Stimulated activated CD4-positive, alpha-beta T cell treated with anti-CD3 and anti-CD28 coated beads, TNF-alpha, amount 100 ng/mL, for 24 hours (primary cell): Measurements from ENCODE around the gene VWDE.

ENCODE experiments used
- DNase-seq, 3 experiments: peaks; one replicate each; pipeline ENCODE4 v3.0.0-alpha.2; 2020; ENCODE audit warnings: low read depth in 3 of 3

Gene VWDE

GRCh38 chr7:12328888-12329770, 74.5 kb downstream of the VWDE start:
- no peak for DNase-seq

GRCh38 chr7:12327922-12328321, 75.7 kb downstream of the VWDE start:
- DNase-seq = no peak

GRCh38 chr7:12325646-12326045, 78.0 kb downstream of the VWDE start:
- no peak for DNase-seq

DNA sequence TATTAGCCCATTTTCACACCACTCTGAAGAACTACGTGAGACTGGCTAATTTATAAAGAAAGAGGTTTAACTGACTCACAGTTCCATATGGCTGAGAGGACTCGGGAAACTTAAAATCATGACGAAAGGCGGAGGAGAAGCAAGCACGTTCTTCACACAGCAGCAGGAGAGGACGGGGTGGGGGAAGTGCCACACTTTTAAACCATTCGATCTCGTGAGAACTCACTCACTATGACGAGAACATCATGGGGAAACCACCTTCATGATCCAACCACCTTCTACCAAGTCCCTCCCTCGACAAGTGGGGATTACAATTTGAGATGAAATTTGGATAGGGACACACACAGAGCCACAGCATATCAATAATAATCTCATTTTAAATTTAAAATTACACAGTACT, 80.2 kb downstream of the VWDE start:
- no peak for DNase-seq

DNA sequence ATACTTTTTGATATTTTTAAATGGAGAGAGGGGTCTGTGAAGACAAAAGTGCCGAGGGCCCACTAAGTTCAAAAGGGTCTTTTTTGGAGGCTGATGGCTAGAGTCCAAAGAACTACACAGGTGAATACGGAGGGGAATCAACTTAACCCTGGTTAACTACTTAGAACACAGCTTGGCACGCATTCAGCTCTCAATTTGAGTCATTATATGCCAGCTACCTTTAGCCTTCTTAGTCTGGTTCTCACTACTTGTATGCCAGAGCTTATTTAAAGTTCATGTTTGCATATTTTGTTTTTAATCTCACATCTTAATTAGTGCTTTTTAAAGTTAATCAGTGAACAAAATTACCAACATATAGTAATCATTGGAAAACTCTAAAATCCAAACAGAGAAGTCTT, 80.8 kb downstream of the VWDE start:
- DNase-seq = no peak

DNA sequence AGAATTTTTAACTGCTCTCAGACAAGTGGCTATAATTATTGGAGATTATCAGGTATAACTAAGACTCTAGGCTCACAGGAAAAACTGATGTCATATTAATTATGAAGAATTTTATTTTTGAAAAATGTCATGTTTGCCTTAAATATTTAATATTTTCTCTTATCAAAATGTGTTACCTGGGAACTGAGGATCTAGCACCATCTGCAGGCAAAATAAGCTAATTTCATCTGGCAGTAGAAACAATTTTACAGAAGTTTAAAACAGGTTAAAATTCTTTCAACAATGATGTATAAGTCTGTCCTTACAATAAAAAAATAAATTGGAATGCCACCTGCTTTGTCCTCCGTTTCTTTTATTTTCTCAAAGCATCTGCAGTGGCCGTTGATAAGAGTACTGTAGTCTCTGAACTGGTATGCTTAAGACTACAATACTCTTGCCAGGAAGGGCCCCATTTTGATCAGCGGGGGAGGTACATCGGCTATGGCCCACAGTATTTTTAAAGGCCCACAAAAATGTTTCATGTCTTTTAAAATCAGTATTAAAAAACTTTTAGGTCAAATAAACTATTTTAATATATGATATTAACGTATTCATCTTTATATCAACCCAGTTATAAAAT, 81.3 kb downstream of the VWDE start:
- no peak for DNase-seq

DNA sequence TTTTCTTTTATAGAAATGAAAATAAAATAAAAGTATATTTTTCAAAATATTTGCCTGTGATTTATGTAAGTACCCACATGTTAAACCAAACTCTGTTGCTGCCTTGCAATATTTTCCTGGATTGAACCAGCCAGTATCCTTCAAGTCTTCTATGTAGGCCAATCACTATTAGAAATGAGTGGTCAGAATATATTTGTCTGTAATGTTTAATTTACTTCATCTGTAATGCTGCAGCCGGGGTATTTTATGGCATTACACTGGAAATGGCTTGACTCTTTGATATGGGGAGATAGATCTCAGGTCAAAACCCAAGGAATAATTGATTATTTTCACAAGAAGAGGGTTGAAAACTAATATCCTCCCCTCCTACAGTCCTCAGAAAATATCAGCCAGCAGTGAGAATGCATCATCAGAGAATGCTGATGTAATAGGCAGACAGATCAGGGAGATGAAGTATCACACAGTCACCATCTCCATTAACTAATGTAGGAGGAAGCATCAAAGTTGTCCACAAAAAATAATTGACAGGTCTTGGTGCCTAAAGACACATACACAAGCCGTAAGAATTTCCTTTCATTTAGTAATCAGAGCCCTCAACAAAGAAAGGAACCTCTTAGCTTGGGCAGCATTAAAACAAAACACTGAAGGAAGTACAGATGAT, 82.5 kb downstream of the VWDE start:
- DNase-seq = no peak

DNA sequence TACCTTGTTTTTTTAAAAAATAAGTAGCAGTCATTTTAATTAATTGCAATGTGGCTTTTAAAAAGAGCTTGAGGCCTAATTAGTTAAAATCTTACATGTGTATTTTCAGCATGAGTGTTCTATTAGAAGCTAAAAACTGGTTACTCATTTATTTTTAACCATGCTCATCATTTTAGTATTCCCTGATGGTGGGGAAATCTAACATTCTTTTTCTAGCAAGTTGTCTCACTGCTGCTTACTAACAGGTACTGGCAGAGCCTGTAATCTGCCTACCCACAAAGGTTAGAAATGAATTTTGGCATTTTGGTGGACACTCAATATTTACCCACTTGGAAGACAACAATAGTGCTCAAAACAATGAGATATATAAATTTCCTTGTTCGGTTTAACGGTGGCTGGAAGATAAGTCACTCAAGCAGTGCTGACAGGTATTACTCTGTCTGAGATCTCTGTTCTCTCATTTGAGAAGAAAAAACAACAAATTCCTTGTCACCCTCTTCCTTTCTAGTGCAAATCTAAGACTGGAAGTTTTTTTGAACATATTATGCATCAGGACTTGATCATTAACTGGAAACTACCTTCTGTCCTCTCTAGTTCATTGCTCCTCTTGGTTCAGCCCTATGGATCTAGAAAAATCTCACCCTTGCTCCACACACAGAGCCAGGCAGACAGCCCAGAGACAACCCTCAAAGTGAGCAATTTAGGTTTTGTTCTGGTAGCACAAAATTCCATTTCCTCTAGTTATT, 83.3 kb downstream of the VWDE start:
- DNase-seq = no peak

DNA sequence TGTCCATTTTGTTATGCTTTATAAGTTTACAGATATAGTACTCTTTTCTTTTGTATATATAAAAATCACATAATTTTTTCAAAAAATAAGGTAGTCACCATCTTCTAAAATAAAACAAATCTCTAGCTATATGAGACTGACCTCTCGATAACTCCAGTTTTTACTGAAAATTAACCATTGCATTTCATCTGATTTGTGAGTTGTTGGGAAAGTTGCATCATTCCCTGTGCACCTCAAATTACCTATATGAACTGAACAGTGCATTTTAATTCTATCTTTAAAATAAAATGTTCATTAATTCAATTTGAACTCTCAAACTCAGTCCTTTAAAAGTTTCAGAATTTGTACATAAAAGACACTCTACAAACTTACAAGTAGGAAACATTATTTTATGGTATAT, 86.0 kb downstream of the VWDE start:
- DNase-seq = no peak

DNA sequence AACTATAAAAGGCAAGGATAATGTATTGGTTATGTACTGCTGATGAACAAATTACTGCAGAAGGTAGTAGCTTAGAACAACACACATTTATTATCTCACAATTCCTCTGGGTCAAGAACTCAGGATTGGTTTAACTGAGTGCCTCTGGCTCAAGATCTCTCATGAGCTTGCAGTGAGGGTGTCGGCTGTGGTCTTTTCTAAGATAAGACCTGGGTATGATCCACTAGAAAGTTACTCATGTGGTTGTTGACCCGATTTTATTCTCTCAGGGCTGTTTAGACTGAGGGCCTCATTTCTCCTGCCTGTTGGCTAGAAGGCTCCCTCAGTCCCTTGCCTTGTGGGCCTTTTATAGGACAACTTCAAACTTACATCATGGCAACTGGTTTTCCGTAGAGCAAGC, 86.7 kb downstream of the VWDE start:
- DNase-seq = no peak

DNA sequence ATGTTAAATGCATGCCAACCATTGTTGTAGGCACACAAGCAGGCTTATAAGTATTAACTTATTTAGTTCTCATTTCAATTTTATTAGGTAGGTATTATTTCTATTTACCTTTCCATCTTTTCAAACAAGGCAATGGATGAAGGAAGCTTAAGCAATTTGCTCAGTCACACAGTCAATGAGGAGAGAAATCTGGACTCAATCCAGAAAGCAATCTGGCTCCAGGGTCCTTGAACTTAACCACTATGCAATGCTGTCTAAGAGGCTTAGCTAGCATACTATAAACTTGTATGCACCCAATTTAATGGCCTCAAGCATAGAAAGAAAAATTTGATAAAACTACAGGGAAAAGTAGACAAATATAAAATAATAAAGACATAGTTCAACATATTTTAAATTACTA, 88.6 kb downstream of the VWDE start:
- no peak for DNase-seq

- DNase-seq = no peak
Measured at GRCh38 chr7:12314199-12314598, 89.5 kb downstream of the VWDE start.

- DNase-seq = no peak
Measured at GRCh38 chr7:12305502-12305901, 98.2 kb downstream of the VWDE start.

DNA sequence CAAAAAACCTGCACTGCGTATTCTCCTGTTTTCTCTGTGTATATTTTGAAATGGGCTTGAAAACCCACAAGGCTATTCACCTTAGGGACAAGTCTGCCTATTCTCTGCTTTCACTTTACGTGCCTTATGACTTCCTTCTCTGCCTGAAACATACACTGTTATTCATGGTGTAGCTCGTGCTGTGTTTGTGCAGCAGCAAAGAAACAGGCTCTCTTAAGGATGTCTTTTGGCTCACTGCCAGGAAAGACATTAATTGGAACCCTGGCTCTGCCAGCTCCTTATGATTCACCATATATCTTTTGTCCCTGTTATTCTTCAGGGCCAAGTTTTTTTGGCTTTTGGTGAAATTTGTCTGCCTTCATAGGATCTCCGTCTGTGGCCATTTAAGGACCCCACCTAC, 100.2 kb downstream of the VWDE start:
- no peak for DNase-seq

DNA sequence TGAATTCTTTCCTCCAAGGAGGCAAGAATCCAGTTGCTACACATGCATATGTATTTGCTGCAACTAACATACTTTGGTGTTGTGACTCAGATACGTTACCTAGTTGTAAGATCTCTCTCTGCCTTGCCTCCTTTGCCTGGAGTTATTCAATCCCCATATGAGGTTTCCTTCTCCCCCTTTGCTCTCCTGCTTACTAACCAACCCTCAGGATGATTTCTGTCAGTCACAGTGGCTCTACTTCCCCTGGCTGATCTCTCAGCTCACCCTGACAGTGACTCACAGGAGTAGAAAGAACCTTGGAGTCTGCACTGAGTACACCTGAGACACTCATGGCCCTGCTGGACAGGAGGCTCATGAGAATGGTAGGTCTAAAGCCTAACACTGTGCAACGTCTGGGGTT, 100.6 kb downstream of the VWDE start:
- DNase-seq = no peak

DNA sequence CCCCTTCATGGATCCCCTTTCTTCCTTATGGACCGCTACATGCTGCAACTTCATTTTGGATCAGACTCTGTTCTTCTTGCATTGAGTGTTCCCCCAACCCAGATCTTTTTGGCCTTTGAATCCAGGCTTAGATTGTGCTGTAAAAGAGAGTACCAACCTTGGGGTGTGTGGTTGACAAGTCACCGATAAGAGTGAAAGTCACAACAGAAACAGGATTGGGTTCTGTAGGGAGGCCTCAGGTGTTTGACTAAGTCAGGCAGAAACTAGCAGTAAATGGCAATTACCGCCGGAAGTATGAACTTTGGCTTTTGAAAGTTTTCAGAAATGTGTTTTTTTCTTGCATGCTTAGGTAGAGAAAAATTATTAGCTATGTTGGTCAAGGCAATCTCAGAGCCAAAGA, 103.2 kb downstream of the VWDE start:
- DNase-seq = no peak

DNA sequence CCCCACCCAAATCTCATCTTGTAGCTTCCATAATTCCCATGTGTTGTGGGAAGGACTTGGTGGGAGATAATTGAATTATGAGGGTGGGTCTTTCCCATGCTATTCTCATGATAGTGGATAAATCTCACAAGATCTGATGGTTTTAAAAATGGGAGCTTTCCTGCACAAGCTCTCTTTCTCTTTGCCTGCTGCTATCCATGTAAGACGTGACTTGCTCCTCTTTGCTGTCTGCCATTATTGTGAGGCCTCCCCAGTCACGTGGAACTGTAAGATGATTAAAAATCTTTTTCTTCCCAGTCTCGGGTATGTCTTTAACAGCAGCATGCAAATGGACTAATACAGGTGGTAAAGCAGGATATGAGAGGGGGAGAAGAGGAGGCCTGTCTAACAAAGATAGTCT, 104.3 kb downstream of the VWDE start:
- DNase-seq = no peak

GRCh38 chr7:12297283-12298108, 106.2 kb downstream of the VWDE start:
- DNase-seq = no peak

GRCh38 chr7:12296051-12296570, 107.6 kb downstream of the VWDE start:
- no peak for DNase-seq

GRCh38 chr7:12294701-12295100, 109.0 kb downstream of the VWDE start:
- no peak for DNase-seq

GRCh38 chr7:12291870-12292269, 111.8 kb downstream of the VWDE start:
- DNase-seq = no peak
